HG03521 (cell line): ENCODE results near the gene MIER1.
"Not testable (repeated sequence)": the region's sequence is repeated elsewhere in the genome, so short reads cannot be mapped to it uniquely, and the experiment has no call there.

ENCODE experiments used
- ATAC-seq: cut with Tn5 transposase; IDR thresholded peaks from one replicate; pipeline ENCODE4 v1.9.1; 2021; ENCODE audit warnings: mild to moderate bottlenecking, moderate library complexity; ENCODE audit not compliant: unreplicated experiment

Gene MIER1

DNA sequence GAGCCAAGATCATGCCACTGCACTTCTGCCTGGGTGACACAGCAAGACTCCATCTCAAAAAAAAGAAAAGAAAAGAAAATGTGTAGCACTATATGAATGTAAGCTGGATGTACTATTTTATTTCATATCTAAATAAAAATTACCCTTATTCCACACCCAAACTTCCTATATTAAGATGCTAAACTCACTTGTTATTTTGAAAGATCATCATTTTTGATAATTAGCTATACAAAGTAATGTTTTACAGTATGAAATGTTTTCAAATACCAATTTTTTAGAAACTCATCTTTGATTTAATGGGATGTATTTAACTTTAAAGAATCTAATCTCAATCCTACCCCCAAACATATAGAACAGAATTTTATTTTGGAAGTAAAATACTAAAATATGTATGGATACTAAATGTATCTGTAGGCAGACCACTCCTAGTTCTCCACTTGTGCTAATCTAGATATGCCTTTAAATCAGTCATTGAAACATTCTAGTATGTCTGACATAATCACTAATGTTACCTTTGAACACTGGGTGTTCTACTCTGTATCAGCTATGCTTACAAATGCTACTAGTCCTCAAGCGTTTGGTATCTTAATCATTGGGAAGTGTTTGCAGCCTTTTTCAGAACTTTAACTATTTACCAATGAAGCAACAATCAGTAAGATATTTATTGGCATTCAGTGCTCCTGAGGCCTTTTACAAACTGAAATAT is 12.9 kb downstream of the MIER1 start:
- ATAC-seq, result no peak

DNA sequence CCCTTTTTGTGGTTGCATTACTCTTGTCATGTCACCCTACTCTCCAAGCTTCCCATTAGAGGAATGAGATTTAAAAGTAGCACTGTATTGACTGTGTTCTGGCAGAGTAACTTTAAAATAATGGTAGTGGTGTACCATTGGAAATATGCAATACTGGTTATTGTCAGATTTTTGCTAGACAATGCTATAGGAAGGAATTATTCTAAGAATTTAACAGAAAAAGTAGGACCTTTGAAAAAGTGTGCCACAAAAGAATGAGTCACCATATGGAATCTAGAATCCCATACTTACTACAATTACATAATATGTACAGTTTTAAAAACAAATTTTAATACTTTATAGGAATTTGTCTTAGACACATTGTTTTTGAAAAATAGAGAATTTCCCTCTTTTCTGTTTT is 13.8 kb downstream of the MIER1 start:
- no peak for ATAC-seq

DNA sequence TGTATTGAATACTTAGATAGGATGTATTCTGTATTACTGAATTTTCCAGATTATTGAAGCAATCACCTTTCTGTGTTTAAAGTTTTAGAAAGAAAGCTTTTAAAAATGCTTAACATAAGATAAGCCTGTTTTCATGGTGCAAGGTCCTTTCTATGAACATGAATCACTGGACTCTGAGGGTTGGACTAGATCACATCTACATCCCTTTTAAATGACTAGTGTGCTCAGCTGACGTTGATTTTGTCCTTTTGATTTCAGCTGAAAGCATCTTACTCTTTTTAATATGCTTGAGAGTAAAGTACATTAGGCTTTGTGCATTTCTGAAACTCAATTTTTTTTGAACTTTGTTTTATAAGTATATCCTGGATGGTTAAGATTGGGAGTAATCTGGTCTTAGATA is 16.2 kb downstream of the MIER1 start:
- ATAC-seq, result no peak

DNA sequence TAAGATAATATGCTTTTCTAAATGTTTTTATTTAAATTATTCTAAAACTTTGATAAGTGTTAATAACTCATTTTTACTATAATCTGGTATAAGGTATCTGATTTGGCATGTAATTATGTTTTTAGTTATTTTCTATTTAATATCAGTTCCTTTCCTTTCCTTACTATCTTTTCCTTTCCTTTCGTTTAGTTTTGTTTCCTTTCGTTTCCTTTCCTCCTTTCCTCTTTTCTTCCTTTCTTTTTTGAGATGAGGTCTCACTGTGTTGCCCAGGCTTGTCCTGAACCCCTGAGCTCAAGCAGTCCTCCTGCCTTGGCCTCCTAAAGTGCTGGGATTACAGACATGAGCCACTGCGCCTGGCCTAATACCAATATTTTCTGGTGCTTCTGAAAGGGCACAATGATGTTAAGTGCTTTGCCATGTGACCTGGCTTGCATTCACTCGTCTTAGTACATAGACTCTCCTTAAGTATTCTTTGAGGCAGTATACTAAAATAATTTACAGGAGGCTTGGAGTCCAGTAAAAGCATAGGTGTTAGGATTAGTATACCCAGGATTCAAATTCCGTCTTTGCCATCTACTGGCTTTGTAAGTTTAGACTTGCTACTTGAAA is 18.7 kb downstream of the MIER1 start:
- no peak for ATAC-seq

DNA sequence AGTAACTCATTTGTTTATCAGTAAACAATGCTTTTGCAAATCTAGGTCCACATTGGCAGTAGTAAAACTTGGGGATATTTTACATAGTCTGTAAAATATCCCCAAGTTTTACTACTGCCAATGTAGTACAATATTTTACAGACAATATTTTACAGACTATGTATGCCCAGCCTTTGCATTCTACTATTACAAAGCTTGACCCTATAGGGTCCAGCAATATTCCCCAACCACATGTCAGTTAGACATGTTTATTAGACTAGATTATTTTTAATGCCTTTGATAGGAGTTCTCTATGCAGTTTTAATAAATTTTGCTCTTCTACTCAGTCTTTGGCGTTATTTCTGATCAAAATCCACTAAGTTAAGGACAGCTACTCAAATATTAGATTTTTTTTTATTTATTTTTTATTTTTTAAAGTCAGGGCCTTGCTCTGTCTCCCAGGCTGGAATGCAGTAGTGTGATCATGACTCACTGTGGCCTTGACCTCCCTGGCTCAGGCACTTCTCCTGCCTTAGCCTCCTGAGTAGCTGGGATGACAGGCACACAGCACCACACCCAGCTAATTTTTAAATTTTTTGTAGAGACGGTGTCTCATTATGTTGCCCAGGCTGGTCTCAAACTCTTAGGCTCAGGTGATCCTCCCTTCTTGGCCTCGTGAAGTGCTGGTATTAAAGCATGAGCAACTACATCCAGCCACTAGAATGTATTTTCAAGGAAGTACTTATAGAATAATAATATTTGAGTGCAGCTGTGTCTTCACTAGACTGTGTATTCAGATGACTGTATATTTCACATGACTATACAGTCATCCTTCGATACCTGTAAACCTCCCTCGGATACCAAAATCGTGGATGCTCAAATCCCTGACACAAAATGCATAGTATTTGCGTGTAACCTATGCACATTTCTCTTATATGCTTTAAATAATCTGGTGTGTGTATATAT is 19.8 kb downstream of the MIER1 start:
- ATAC-seq, result no peak

DNA sequence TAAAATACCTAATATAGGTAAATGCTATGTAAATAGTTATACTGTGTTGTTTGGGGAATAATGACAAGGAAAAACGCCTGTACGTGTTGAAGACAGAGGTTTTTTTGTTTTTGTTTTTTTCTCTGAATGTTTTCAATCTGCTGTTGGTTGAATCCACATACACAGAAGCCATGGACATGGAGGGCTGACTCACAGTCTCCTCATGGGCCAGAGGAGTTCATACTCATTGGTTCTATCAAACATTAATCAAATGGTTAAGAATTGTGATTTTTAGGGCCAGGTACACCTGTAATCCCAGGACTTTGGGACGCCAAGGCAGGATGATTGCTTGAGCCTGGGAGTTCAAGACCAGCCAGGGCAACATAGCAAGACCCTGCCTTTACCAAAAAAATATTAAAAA is 20.5 kb downstream of the MIER1 start:
- no peak for ATAC-seq

DNA sequence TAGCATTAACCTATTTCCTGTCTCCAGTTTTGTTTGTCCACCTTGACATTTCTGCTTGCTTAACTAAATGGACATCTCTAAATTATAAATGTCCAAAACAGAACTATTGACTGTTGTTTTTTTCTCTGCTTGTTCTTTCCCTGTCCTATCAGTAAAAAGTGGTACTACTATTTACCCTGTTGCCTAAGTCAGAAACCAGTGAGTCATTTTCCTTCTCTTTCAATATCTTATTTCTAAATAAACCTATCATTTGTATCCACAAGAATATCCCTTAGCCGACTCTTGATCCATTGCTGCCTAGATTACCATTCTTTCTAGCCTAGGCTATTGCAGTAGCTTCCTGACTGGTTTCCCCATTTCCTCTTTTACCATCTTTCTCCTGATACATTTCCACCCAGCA is 22.5 kb downstream of the MIER1 start:
- ATAC-seq, result no peak

DNA sequence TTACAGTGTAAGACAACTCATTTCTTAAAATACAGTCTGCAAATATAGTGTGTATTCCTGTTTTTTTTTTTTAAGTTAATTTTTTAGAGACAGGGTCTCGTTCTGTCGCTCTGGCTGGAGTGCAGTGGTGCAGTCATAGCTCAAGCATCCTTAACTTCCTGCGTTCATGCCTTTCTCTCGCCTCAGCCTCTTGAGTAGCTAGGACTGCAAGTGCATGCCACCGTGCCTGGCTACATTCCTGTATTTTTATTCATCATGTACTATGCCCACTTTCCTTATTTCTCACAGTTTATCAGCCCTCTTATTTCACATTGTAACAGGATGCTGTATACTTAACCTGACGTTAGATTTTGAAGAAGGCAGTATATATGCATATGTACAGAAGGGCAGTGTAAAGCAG is 26.7 kb downstream of the MIER1 start:
- no peak for ATAC-seq

DNA sequence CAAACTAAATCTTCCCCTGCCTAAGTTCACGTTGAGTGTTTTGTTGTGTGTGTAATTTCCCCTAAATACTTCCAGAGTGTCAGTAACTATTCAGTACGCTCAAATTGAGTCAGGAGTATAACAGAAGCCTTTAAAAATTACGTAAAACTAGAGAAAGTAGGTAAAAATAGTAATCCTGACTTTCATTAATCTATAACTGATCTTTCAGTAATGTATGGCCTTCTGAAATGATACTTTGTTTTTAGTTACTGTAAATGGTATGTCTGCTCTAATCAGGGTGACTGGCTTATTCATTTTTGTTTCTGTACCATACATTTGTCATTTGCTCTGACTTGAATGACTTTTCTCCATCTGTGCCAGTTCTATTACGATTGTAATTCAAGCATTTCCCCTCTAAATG is 29.4 kb downstream of the MIER1 start:
- ATAC-seq, result peak; percentile 61

DNA sequence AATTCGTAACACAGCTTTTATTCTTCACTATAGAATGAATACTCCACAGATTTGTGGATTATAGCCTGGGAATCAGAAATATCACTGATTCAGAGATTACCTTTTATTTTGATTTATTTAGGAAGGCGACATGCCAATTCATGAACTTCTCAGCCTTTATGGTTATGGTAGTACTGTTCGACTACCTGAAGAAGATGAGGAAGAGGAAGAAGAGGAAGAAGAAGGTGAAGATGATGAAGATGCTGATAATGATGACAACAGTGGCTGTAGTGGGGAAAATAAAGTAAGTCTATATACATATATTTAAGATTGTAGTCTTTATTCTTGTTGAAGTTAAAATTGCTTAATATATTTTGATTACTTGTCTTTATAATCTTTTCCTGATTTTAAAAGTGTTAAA is 33.1 kb downstream of the MIER1 start:
- ATAC-seq, result no peak

DNA sequence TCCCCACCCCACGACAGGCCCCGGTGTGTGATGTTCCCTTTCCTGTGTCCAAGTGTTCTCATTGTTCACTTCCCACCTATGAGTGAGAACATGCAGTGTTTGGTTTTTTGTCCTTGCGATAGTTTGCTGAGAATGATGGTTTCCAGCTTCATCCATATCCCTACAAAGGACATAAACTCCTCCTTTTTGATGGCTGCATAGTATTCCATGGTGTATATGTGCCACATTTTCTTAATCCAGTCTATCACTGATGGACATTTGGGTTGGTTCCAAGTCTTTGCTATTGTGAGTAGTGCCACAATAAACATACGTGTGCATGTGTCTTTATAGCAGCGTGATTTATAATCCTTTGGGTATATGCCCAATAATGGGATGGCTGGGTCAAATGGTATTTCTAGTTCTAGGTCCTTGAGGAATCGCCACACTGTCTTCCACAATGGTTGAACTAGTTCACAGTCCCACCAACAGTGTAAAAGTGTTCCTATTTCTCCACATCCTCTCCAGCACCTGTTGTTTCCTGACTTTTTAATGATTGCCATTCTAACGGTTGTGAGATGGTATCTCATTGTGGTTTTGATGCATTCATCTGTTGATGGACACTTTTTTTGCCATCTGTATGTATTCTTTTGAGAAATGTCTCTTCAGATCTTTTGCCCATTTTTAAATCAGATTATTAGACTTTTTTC is 41.5 kb downstream of the MIER1 start:
- ATAC-seq, result not testable (repeated sequence)

DNA sequence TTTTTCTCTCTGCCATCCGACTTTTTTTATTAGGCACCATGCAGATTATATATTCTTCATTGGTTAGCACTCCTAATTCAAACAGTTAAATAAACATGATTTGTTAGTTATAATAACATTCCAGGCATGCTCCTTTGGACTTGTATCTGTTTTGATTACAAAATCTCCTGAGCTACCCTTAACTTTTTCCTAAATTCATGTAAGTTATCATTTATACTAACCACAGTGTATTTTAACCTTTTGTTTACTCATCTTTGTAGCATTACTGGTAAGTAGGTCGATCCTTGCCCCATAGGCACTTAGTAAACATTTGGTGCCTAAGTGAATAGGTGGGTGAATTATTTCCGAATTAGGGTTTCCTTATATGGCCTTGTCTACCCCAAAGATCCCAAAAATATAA is 43.8 kb downstream of the MIER1 start:
- ATAC-seq, result no peak

DNA sequence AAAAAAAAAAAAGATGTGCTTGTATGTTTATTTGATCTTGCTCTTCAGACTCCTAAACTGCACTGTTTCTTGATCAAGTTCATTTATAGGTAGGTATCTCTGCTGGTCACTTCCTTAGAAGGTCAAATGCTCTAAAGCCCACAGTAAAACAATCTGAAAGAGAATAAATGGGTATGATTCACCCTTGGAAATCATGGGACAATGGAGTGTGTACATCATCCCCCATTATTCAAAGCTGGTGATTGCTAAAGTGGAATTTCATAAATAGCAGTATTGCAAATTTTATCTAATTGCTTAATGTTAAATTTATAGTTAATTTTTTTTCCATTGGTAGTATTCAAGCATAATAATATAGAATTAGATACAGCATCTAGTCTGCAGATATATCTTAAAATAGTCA is 53.4 kb downstream of the MIER1 start:
- ATAC-seq, result no peak

DNA sequence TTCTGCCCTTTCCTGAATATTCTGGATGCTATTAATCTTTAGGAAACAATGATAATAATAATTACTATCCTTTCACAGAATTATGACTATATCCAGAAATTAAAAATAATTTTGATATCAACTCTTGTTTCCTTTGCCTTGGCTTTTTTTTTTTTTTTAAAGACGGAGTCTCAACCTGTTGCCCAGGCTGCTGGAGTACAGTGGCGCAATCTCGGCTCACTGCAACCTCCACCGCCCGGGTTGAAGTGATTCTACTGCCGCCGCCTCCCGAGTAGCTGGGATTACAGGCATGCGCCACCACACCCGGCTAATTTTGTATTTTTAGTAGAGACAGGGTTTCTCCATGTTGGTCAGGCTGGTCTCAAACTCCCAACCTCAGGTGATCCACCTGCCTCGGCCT is 54.8 kb downstream of the MIER1 start:
- ATAC-seq, result not testable (repeated sequence)

DNA sequence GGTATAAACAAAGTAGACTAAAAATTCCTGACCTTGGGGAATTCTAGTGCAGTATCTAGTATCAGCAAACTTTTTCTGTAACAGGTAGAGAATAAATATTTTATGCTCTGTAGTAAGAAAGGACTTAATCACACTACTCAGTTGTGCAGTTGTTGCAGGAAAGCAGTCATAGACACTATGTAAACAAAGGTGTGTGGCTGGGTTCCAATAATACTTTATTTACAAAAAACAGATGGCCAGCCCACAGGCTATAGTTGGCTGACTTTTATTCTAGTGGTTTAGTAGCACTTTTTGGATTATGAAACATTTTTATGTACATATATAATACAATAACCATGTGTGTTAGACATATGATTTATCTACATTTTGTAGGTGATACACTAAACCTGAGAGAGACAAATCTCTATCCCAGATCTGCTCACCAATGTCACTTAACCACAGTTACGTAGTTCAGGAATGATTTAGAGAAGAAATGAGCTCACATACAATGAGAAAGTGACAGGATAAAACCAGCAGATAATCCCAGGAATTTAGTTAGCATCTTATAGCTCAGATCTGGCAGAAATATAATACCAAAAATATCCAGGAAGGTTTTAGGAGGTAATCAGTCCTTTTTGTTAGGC is 56.1 kb downstream of the MIER1 start:
- no peak for ATAC-seq

DNA sequence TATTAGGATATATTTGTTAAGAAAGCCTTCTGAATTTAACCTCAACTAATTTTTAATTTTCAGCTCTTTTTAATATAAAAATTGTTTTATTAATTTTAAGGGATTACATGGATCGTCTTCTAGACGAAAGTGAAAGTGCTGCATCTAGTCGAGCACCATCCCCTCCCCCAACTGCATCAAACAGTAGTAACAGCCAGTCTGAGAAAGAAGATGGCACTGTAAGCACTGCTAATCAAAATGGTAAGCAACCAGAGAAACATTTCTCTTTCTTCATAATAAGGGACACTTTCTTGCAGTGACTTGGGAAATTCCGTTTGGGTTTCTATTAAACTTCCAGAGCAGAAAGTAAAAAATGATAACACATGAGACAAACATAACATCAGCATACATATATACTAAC is 56.9 kb downstream of the MIER1 start:
- no peak for ATAC-seq

DNA sequence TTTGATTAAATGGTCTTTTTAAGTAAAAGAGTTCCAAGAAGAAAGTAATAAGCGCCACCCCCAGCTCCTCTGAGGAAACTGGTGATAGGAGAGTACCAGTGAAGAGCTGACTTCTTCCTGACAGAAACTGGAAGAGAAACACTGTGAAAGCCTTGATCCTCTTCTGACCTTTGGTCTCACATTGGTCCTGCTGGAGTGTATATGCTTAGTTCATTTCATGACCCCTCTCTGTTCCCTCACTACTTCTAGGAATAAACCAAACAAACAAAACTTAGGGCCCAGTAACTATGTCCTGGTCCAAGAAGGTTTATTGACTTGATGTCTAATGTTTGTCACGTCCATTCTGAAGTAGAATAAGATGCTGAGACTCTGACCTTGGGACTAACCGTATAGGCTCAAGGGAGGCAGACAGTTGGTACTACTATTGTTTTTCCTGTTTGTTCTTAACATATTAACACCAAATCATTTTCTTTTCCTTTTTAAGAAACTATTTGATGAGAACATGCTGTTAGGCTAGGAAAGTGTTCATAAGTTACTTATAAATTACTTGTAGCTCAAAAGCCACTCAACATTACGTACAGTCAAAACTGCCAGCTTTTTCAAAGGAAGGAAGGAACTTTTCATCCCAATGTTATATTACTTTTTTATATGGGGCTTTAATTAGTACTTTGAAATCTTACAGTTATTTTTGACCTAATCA is 57.9 kb downstream of the MIER1 start:
- no peak for ATAC-seq

DNA sequence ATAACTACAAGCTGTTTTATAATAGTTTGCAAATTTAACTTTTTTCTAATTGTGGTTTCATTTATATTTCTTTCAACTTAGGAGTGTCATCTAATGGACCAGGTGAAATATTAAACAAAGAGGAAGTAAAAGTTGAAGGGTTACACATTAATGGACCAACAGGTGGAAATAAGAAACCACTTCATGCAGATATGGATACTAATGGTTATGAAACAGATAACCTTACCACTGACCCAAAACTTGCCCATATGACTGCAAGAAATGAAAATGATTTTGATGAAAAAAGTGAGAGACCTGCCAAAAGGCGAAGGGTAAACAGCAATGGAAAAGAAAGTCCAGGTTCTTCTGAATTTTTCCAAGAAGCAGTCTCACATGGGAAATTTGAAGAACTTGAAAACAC is 59.7 kb downstream of the MIER1 start:
- peak; percentile 81 for ATAC-seq

DNA sequence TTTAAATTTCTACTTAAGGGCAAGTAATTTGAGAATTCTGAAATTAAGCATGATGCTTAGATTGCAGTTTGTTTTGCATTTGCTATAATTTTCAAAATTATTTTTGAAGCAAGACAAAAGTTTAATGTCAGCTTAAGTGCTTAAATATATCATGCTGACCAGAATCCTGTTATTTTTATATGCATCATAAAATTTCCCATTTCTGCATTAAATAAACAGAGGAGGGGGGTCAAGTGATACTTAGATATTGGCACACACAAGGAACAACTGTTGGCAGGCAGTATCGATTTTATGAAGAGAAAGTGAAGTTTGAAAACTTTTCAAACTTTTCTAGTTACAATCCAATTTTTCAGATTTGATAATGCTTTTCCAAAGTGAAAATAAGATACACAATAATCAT is 61.0 kb downstream of the MIER1 start:
- no peak for ATAC-seq

DNA sequence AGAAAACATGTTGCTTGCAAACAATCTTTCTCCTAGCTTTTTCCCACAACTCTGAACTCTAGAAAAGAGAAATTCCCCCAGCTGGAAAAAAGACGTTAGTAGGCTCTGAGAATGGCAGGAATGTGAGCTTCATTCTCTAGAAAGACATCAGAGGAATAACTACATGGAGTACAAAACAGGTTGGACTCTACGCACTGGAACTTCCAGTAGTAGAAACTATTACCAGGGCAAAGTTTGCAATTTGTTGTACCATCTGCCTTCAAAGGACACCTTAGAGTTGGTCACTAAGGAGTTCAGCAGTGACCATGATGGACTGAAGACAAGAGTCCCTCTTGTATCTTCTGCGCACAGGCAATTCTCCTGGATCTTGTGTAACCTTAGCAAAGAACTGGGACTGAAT is 68.3 kb downstream of the MIER1 start:
- ATAC-seq, result no peak
